Loucy (cell line): Measurements from ENCODE around the gene SLC27A5.

Source experiments
- H2AFZ ChIP-seq: fragments of 200-600 bp; sonication (generic); 2 replicates; pipeline ENCODE4 v1.6.0; 2016; ENCODE audit warnings: antibody characterized with exemption, mild to moderate bottlenecking, low read length, moderate library complexity
- H3F3A ChIP-seq: fragments of 200-600 bp; 2 replicates; pipeline ENCODE4 v1.6.0; 2016; ENCODE audit warnings: antibody characterized with exemption, low read depth, mild to moderate bottlenecking
- H3K27me3 ChIP-seq: fragments of 200-600 bp; sonication (generic); 2 replicates; pipeline ENCODE4 v1.6.1; 2014; ENCODE audit warnings: low read length, mild to moderate bottlenecking; ENCODE audit not compliant: insufficient read depth, poor library complexity, severe bottlenecking
- H3K36me3 ChIP-seq: fragments of 200-600 bp; sonication (generic); 2 replicates; pipeline ENCODE4 v1.6.1; 2016; ENCODE audit warnings: low read length; ENCODE audit not compliant: insufficient read depth
- H3K4me1 ChIP-seq: fragments of 200-600 bp; sonication (generic); 2 replicates; pipeline ENCODE4 v1.5.1; 2014; ENCODE audit warnings: low read length, mild to moderate bottlenecking; ENCODE audit not compliant: insufficient read depth, poor library complexity, severe bottlenecking
- H3K4me2 ChIP-seq: fragments of 200-600 bp; sonication (generic); 2 replicates; pipeline ENCODE4 v1.6.0; 2014; ENCODE audit warnings: antibody characterized with exemption, low read length, low read depth, mild to moderate bottlenecking; ENCODE audit not compliant: poor library complexity, severe bottlenecking
- H3K4me3 ChIP-seq: fragments of 200-600 bp; sonication (generic); 2 replicates; pipeline ENCODE4 v1.5.1; 2014; ENCODE audit warnings: low read length, mild to moderate bottlenecking, mixed read lengths; ENCODE audit not compliant: poor library complexity, severe bottlenecking
- H3K79me2 ChIP-seq: fragments of 200-600 bp; sonication (generic); 2 replicates; pipeline ENCODE4 v1.6.1; 2014; ENCODE audit warnings: low read length; ENCODE audit not compliant: insufficient read depth
- H3K9ac ChIP-seq: fragments of 200-600 bp; sonication (generic); 2 replicates; pipeline ENCODE4 v1.6.0; 2014; ENCODE audit warnings: mild to moderate bottlenecking, low read depth, low read length, moderate library complexity; ENCODE audit not compliant: poor library complexity, severe bottlenecking
- H3K9me2 ChIP-seq: fragments of 200-600 bp; sonication (generic); replicated peaks from 2 replicates; pipeline ENCODE4 v1.6.1; 2016; ENCODE audit warnings: low read depth, low read length, mixed read lengths
- H3K9me3 ChIP-seq: fragments of 200-600 bp; sonication (generic); 2 replicates; pipeline ENCODE4 v1.6.1; 2014; ENCODE audit warnings: mild to moderate bottlenecking, antibody characterized with exemption, low read length, low read depth; ENCODE audit not compliant: insufficient read depth
- H4K20me1 ChIP-seq: fragments of 200-600 bp; sonication (generic); 2 replicates; pipeline ENCODE4 v1.6.0; 2014; ENCODE audit warnings: antibody characterized with exemption, low read length, mild to moderate bottlenecking; ENCODE audit not compliant: insufficient read depth, poor library complexity, severe bottlenecking
- EZH2phosphoT487 ChIP-seq: fragments of 200-600 bp; IDR thresholded peaks from 2 replicates; pipeline ENCODE4 v1.6.1; 2018; ENCODE audit warnings: antibody characterized with exemption, mild to moderate bottlenecking, moderate library complexity, borderline replicate concordance
- TF ChIP-seq, protein P1 (sequence below): fragments of 200-600 bp; sonication (generic); conservative IDR thresholded peaks from 2 replicates; pipeline ENCODE4 v1.5.1; 2014; ENCODE audit warnings: mild to moderate bottlenecking, antibody characterized with exemption, low read length

The SLC27A5 gene

GRCh38 chr19:58519087-58519354, 7.2 kb upstream of the SLC27A5 start:
- no peaks in the 10 kb centered on the region for H3K36me3 ChIP-seq
- TF ChIP-seq EZH2phosphoT487, result no peak
- TF ChIP-seq, protein P1, sequence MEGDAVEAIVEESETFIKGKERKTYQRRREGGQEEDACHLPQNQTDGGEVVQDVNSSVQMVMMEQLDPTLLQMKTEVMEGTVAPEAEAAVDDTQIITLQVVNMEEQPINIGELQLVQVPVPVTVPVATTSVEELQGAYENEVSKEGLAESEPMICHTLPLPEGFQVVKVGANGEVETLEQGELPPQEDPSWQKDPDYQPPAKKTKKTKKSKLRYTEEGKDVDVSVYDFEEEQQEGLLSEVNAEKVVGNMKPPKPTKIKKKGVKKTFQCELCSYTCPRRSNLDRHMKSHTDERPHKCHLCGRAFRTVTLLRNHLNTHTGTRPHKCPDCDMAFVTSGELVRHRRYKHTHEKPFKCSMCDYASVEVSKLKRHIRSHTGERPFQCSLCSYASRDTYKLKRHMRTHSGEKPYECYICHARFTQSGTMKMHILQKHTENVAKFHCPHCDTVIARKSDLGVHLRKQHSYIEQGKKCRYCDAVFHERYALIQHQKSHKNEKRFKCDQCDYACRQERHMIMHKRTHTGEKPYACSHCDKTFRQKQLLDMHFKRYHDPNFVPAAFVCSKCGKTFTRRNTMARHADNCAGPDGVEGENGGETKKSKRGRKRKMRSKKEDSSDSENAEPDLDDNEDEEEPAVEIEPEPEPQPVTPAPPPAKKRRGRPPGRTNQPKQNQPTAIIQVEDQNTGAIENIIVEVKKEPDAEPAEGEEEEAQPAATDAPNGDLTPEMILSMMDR, result peak; percentile 55
- H3K4me2 ChIP-seq, result peak overlapping the region; percentile 93
- peak overlapping the region; percentile 97 for H3K9ac ChIP-seq
- no peaks in the 10 kb centered on the region for H3F3A ChIP-seq
- H3K27me3 ChIP-seq, result no peaks in the 10 kb centered on the region
- H2AFZ ChIP-seq, result peak overlapping the region; percentile 92
- peak overlapping the region; percentile 87 for H3K4me3 ChIP-seq
- peaks cover 45% of the 10 kb centered on the region for H3K79me2 ChIP-seq
- H3K4me1 ChIP-seq, result peaks cover 29% of the 10 kb centered on the region
- no peaks in the 10 kb centered on the region for H3K9me3 ChIP-seq
- no peaks in the 10 kb centered on the region for H4K20me1 ChIP-seq
- H3K9me2 ChIP-seq, result no peaks in the 10 kb centered on the region

- Histone ChIP-seq H3K4me2 (peak overlapping the region; percentile 93), H3K9me3 (no peaks in the 10 kb centered on the region), H3F3A (no peaks in the 10 kb centered on the region), H3K4me1 (peaks cover 32% of the 10 kb centered on the region), H3K9ac (peak overlapping the region; percentile 97), H3K36me3 (no peaks in the 10 kb centered on the region), H3K4me3 (peak overlapping the region; percentile 87), H4K20me1 (no peaks in the 10 kb centered on the region), H2AFZ (peak overlapping the region; percentile 92), H3K27me3 (no peaks in the 10 kb centered on the region), H3K79me2 (peaks cover 45% of the 10 kb centered on the region), H3K9me2 (no peaks in the 10 kb centered on the region)
- TF ChIP-seq, protein P1, result no peak
- TF ChIP-seq EZH2phosphoT487, result no peak
Observed at GRCh38 chr19:58518256-58519086, 6.7 kb upstream of the SLC27A5 start.

DNA sequence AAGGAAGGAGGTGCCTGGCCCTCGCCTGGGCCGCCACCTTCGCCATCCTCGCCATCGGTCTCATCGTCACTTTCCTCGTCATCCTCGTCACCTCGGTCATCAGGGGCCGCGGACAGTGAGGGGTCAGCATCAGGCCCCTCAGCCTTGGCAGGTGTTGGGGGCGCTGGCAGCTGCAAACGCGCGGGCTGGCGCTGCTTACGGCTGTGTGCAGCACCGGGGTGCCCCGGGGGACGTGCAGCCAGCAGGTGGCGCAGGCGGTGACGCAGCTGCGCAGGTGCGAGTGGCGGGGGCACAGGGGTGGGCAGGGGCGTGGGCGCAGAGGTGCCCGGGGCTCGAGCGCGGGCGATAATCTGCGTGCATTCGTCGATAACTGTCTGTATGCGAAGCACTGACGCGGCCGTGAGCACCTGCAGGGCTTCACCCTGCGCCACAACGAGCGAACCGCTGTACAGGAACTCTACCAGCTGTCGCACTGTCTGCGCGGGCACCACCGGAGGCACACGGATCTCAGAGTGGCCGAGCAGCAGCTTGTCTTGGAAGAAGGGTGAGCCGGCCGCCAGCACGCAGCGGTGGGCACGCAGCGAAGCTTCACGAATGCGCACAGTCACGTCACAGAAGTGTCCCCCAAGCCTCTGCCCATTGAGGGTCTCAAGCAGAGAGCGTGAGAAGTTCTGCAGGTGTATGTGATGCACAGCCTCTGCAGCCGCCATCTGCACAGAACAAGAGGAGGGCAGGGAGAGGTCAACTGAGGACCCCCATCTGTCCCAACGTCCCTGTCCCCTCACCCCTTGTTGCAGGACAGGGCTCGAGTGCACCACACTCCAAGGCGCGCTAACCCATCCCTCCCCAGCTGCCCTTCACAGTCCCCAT, 5.4 kb upstream of the SLC27A5 start:
- H3K9ac ChIP-seq, result no peak overlapping the region
- TF ChIP-seq, protein P1, result no peak
- TF ChIP-seq EZH2phosphoT487, result no peak

More for the DNA sequence above, 5.4 kb upstream of the SLC27A5 start:
- Histone ChIP-seq H2AFZ (no peak overlapping the region), H3K4me1 (peaks cover 35% of the 10 kb centered on the region), H3K9me2 (no peaks in the 10 kb centered on the region), H3K9me3 (no peaks in the 10 kb centered on the region), H3K4me2 (peak overlapping the region; percentile 52), H3K79me2 (peaks cover 45% of the 10 kb centered on the region), H4K20me1 (no peaks in the 10 kb centered on the region), H3F3A (no peaks in the 10 kb centered on the region), H3K27me3 (no peaks in the 10 kb centered on the region), H3K4me3 (no peak overlapping the region), H3K36me3 (no peaks in the 10 kb centered on the region)
